GM21381 (cell line): ENCODE measurements around the gene WDR82.

Experiments used
- ATAC-seq: cut with Tn5 transposase; IDR thresholded peaks from one replicate; pipeline ENCODE4 v1.9.1; 2021; ENCODE audit warnings: mild to moderate bottlenecking, moderate library complexity; ENCODE audit not compliant: unreplicated experiment

Gene WDR82

GRCh38 chr3:52227117-52227516, 51.3 kb downstream of the WDR82 start:
- no peak for ATAC-seq

GRCh38 chr3:52226229-52226817, 52.1 kb downstream of the WDR82 start:
- peak; percentile 22 for ATAC-seq

DNA sequence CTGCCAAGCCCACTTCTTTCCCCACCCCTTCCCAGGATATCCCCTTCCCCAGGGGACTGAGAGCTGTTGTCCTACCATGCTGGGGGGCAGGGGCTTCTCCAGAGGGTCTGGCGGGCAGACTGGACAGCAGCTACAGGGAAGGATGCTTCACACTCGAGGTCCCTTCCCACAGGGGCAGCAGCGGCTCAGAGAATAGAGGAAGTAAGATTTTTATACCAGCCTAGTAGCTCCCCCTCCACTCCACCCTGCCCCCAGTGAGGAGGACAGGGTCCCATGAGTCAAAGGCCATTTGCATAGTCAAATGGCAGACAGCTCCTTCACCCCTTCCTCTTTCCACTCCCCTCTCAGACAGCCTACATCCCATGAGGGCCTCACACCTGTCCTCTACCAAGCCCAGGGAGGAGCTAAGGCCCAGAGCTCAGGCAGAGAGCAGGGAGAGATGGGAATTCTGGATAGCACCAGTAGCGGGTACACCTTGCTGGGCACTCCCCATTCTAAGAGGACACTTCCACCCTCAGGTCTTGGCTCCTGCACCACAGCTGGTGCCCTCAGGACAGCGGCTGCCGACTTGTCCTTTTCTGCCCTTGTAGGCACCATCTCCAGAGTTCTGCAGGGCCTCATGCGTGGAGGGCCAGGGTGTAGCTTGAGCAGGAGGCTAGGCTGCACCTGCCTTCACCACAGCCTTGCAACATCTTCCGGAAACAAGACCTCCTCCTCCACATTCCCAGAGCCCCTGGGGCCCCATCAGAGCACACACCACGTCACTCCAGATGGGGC, 52.8 kb downstream of the WDR82 start, which contains the start of gene TLR9:
Gene TLR9 (minus strand): TSS at position 194 of the 777 bp plus-strand sequence. CDS start 116 bp downstream, at position 78.
- peak; percentile 65 for ATAC-seq

DNA sequence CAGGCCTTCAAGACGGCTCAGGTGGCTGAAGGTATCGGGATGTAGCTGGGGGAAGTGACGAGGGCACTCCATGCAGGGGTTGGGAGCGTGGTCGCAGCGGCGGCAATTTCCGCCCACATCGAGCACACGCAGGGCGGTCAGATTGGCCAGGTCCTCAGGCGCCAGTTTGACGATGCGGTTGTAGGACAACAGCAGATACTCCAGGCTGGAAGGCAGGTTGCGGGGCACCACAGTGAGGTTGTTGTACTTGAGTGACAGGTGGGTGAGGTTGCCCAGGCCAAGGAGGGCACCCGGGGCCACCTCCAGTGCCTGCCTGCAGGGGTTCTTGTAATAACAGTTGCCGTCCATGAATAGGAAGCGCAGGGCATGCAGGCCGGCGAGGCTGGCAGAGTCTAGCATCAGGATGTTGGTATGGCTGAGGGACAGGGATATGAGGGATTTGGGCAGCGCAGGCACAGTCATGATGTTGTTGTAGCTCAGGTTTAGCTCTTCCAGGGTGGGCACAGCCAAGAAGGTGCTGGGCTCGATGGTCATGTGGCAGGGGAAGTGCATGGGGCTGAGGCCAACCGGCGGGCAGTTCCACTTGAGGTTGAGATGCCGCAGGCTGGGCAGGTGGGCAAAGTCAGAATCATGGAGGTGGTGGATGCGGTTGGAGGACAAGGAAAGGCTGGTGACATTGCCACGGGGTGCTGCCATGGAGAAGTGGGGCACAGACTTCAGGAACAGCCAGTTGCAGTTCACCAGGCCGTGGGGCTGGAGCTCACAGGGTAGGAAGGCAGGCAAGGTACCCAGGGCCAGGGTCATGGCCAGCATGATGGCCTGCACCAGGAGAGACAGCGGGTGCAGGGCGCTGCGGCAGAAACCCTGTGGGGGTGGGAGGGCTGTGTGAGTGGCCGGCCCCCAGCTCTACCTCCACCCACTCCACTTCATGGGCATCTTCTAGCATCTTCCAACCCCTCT, 54.7 kb downstream of the WDR82 start:
- ATAC-seq: no peak

- no peak for ATAC-seq
Measured at GRCh38 chr3:52222319-52223221, 55.9 kb downstream of the WDR82 start.

- ATAC-seq: no peak
Measured at GRCh38 chr3:52221563-52222318, 56.7 kb downstream of the WDR82 start.

- no peak for ATAC-seq
Measured at GRCh38 chr3:52221141-52221562, 57.3 kb downstream of the WDR82 start.

DNA sequence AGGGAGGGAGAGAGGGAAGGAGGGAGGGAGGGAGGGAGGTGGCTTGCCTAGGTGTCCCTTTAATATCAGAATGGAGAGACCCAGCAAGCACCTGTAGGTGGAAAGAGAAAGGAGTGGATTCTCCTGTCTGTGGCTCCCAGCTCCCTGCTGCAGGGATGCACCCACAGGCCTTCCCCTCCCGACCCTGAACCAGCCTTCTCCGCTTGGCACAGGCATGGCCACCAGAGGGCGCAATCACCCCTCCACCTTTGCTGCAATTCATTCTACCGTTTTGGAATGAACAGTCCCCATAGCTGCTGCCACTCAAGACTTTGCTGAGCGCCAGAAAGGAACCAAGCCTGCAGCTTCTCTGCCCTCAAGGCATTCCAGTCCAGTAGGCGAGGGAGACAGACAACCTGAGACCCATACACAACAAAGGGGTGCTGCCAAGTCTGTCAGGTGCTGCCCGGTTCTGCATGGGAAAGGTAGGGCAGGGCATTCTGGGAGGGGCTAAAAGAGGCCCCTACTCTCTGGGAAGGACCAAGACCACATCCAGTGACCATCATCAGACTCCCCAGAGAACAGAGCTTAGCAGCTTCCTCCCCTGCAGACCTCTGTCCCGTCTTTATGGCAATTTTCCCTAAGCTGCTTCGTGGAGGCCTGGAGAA, 57.9 kb downstream of the WDR82 start:
- ATAC-seq: no peak

DNA sequence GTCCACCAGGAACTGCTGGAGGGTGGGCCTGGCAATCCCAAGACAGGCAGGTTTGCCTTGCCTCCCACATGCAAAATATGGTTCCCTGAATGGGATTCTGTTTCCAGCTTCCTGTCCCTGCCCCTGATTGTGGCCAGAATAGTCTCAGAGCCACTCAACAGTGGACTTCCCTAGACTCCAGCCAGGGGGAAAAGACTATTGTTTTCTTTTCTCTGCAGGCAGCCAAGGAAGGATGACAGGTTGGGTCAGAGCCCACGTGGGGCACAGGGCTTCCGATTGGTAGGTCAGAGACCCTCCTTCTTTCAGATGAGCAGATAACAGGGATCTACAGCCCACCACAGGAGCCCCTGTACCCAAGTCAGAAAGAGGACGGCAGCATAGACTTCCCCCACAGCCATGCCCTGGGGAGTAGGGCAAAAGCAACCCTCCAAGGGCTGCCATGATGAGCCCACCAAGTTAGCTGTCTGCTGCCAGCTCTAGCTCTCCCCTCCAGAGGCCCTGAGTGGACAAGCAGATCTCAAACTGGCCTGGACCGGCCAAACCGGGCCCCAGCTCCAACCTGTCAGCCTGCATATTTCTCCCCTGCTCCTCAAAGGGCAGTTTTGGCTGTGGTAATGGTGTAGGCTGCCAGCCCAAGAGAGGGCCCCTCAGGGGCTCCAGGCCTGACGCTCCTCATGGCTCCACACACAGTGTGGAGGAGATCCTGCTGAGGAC, 59.4 kb downstream of the WDR82 start:
- no peak for ATAC-seq

GRCh38 chr3:52218454-52218853, 60.0 kb downstream of the WDR82 start:
- ATAC-seq: no peak

GRCh38 chr3:52218026-52218425, 60.4 kb downstream of the WDR82 start:
- no peak for ATAC-seq

GRCh38 chr3:52217409-52217805, 61.0 kb downstream of the WDR82 start:
- no peak for ATAC-seq

GRCh38 chr3:52216585-52217408, 61.7 kb downstream of the WDR82 start:
- no peak for ATAC-seq

DNA sequence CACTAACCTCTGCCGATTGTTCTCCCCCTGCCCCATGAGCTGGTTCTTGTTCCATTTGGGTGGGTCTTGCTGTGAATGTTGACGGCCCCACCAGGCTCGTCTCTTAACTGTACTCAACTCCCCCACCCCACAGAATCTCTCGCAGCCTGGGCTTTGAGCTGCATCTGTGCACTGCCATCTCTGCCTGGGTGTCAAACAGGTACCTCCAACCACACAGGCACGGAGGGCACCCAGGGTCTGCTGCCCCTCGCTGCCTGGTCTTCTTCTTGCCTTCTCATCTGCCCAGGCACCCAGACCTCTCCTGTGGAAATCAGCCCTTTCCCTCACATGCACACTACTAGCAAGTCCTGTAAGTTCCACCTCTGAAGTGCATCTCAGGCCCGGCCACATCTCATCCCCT, 63.1 kb downstream of the WDR82 start:
- ATAC-seq: no peak

DNA sequence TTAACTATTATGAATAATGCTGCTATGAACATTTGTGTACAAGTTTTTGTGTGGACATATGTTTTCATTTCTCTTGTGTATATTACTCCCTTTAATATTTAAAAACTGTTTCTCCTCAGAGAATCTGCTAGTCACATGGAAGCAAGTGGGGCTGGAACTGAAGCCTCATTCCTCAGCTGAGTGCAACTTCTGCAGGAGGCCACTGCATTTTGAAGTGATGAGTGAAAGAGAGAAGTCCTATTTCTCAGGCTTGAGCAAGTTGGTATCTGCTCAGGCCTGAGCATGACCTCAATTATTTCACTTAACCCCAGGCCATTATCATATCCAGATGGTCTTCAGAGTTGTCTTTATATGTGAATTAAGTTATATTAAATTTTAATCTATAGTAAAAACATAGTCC, 64.5 kb downstream of the WDR82 start:
- no peak for ATAC-seq

DNA sequence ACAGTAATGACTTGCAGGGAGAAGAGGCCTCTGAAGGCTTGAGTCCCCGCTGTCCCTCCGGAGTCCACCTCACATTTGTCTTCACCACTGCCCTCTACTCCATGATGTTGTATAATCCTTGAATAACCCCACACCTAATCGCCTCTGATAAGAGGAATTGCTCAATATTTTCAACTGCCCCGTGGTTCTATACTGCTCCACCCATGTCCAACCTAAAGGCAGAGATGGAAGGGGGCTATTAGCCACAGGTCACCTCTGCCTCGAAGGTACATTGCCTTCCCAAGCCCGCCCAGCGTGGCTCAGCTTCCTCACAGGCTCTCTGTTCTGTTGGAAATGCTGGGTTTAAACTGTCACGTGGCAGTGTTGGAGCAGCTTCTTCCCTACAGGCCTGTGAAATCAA, 65.4 kb downstream of the WDR82 start:
- no peak for ATAC-seq

DNA sequence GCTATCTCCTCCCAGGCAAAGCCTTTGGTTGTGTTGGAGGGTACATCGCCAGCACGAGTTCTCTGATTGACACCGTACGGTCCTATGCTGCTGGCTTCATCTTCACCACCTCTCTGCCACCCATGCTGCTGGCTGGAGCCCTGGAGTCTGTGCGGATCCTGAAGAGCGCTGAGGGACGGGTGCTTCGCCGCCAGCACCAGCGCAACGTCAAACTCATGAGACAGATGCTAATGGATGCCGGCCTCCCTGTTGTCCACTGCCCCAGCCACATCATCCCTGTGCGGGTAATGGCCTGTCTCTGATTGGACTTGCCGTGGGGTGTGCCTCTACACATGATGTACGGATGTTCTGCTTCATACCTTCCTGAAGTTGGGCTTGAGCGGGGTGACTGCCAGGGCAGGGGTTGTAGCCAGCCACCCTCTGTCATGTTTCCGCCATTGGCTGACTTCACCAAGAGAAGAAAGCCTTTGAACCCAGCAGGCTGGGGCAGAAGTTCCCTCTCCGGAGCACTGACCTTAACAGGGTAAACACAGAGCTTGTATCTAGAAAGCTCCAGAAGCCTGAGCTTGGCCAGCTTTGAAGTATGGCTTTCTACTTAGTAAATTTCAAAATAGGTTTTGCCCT, 67.1 kb downstream of the WDR82 start:
- ATAC-seq: no peak
